ENCODE data around the gene KANTR.
A peak's percentile ranks its signal among the peaks of the same experiment; 100 is the strongest.

Gene KANTR

GRCh38 chrX:53084043-53084570 lies 9.8 kb upstream of the KANTR start:
- no peak for TF ChIP-seq CTCF (IDR thresholded peaks at IDR 0.05)

GRCh38 chrX:53084863-53085262 lies 9.1 kb upstream of the KANTR start:
- TF ChIP-seq CTCF (IDR thresholded peaks at IDR 0.05) = no peak

GRCh38 chrX:53085661-53086229 lies 8.2 kb upstream of the KANTR start:
- no peak for TF ChIP-seq CTCF (IDR thresholded peaks at IDR 0.05)

GRCh38 chrX:53086464-53086863 lies 7.5 kb upstream of the KANTR start:
- no peak for TF ChIP-seq CTCF (IDR thresholded peaks at IDR 0.05)

GRCh38 chrX:53087388-53087831 lies 6.5 kb upstream of the KANTR start:
- TF ChIP-seq CTCF (IDR thresholded peaks at IDR 0.05) = no peak

- no peak for TF ChIP-seq CTCF (IDR thresholded peaks at IDR 0.05)
Measured at GRCh38 chrX:53088136-53088974, 5.6 kb upstream of the KANTR start.

DNA sequence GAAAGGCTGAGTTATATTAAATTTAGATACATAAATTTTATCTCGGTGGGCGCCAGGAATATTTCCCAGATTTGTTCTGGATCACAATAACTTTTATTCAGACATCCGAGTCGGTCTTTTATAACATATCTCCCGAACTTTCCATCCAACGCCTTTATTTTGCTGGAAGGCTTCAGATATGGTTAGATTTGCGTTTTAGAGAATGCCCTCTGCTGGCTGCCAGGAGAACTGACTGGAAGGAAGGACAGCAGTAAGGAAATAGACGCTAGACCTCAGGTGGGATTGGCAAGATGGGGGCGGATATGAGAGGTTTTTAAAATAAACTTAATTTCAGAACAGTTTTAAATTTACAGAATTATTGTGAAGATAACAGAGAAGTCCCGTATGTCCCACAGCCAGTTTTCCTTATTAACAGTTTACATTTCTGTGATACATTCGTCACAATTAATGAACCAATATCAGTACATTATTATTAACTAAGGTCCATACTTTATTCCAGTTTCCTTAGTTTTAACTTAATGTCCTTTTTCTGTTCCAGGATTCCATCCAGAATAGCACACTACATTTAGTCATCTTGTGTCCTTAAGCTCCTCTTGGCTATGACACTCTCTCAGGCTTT lies 4.6 kb upstream of the KANTR start:
- TF ChIP-seq CTCF (IDR thresholded peaks at IDR 0.05) = peak; percentile 71
